Upper lobe of left lung (tissue), 4 donors: ENCODE results near the gene HOXD12.

ENCODE experiments used
- POLR2A ChIP-seq, 4 donors: fragments of 450-650 bp; IDR thresholded peaks; one replicate each; pipeline ENCODE4 v1.5.1; 2016 to 2017; ENCODE audit warnings: antibody characterized with exemption in 4 of 4, mild to moderate bottlenecking in 2 of 4
- POLR2AphosphoS5 ChIP-seq, 2 donors: sonication (generic); formaldehyde crosslinking; IDR thresholded peaks; one replicate each; pipeline ENCODE4 v1.5.1; 2017; ENCODE audit warnings: antibody characterized with exemption in 2 of 2
- TF ChIP-seq, protein P1 (sequence below), 6 experiments: fragments of 450-650 bp in 4 of 6; fragments of 200-600 bp in 2 of 6; sonication (generic) in 2 of 6; IDR thresholded peaks; one replicate each; pipeline ENCODE4 v1.5.1; 2016 to 2019; ENCODE audit warnings: antibody characterized with exemption in 6 of 6

- TF ChIP-seq, protein P1, sequence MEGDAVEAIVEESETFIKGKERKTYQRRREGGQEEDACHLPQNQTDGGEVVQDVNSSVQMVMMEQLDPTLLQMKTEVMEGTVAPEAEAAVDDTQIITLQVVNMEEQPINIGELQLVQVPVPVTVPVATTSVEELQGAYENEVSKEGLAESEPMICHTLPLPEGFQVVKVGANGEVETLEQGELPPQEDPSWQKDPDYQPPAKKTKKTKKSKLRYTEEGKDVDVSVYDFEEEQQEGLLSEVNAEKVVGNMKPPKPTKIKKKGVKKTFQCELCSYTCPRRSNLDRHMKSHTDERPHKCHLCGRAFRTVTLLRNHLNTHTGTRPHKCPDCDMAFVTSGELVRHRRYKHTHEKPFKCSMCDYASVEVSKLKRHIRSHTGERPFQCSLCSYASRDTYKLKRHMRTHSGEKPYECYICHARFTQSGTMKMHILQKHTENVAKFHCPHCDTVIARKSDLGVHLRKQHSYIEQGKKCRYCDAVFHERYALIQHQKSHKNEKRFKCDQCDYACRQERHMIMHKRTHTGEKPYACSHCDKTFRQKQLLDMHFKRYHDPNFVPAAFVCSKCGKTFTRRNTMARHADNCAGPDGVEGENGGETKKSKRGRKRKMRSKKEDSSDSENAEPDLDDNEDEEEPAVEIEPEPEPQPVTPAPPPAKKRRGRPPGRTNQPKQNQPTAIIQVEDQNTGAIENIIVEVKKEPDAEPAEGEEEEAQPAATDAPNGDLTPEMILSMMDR (IDR thresholded peaks at IDR 0.05) = no peak
- TF ChIP-seq POLR2A (IDR thresholded peaks at IDR 0.05) (no peak), POLR2AphosphoS5 (IDR thresholded peaks at IDR 0.05) (no peak)
These were observed 1.7 kb downstream of the HOXD12 start for GRCh38 chr2:176101216-176101830.
